Ishikawa (cell line): ENCODE measurements around the gene CFAP210.

Experiments used
- CEBPB ChIP-seq: IDR thresholded peaks from 2 replicates; pipeline ENCODE4 v1.6.1; 2012
- CREB1 ChIP-seq: IDR thresholded peaks from 2 replicates; pipeline ENCODE4 v1.6.1; 2012; ENCODE audit warnings: low read depth
- EP300 ChIP-seq: IDR thresholded peaks from 2 replicates; pipeline ENCODE4 v1.6.1; 2012; ENCODE audit warnings: borderline replicate concordance
- MAX ChIP-seq: IDR thresholded peaks from 2 replicates; pipeline ENCODE4 v1.6.1; 2012
- RAD21 ChIP-seq: IDR thresholded peaks from 2 replicates; pipeline ENCODE4 v1.6.1; 2012; ENCODE audit warnings: low read depth
- REST ChIP-seq: IDR thresholded peaks from 2 replicates; pipeline ENCODE4 v1.6.1; 2012; ENCODE audit warnings: low read depth, mild to moderate bottlenecking

- no peak for TF ChIP-seq RAD21
- TF ChIP-seq CREB1, result peak; percentile 75
- no peak for TF ChIP-seq EP300
- TF ChIP-seq MAX, result peak; percentile 78
- TF ChIP-seq CEBPB, result no peak
- TF ChIP-seq REST, result no peak
Measured at GRCh38 chr2:169694113-169694893, at the start of gene CFAP210, which contains the start of gene PHOSPHO2.
